Measurements from ENCODE around the gene ARHGAP42. TPM values are rescaled to one million over a fixed set of nuclear protein-coding genes. Genes with fewer than 3 reads are reported as not detected.

ARHGAP42 gene
- total and polyA plus RNA-seq, 11 donors = 3.8 to 12.4 (median 8.6) TPM

DNA sequence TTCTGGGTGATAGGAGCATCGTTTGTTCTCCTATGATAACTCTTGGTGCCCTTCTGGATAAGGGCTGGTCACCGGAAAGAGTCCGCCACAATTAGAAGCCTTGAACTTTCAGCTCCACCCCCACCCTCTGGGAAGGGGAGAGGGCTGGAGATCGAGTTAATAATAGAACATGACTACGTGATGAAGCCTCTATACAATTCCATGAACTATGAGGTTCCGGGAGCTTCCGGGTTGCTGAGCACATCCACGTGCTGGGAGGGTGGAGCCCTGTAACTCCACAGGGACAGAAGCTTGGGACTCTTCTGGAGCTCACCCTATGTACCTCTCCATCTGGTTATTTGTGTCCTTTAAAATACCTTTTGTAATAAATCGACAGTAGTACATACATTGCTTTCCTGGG lies 40.3 kb downstream of the ARHGAP42 start:
- Histone ChIP-seq H3K27ac (peak overlapping the region in 11 of 12 donors; percentile 29 to 75 (median 58)), H3K36me3 (no peaks in the 10 kb centered on the region), H3K4me1 (peaks cover 0 to 61% (median 21%) of the 10 kb centered on the region in 12 donors), H3K27me3 (no peaks in the 10 kb centered on the region), H3K4me3 (peak overlapping the region in 1 of 12 donors; percentile 2), H3K9me3 (no peaks in the 10 kb centered on the region)
- ATAC-seq (peak; percentile 96 to 99 (median 98)), DNase-seq (peak in 4 of 5 donors; percentile 70 to 80 (median 76))
- TF ChIP-seq POLR2A (IDR thresholded peaks at IDR 0.05) (no peak), CTCF (IDR thresholded peaks at IDR 0.05) (no peak)
- 14 to 26% (median 24%) methylated on average over 9 of the region's 9 CpGs for WGBS, 4 donors
- intact Hi-C loops (cut with DNase I) = loop anchor here in 1 of 10 donors (10.0 kb wide), 1 partner anchor 57 kb away; no protein-coding TSS in a partner anchor

DNA sequence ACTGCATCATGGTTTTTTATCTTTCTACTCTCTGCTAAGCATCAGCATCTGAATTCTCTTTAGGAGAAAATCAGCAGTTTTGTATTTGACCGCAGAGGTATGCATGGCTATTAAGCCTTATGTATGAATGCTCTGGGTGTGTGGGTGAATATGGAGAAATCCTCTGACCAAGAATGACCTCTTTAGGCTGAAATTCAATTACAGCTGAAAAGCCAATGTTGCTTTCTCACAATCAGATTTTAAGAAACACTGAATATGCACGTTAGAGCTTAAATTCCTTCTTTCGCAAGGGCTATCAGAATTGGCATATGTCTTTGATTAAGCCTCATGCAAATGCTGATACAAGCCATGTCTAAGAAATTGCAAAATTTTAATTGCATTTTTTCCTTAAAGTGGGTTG lies 43.2 kb downstream of the ARHGAP42 start:
- H3K27me3 ChIP-seq = no peaks in the 10 kb centered on the region
- TF ChIP-seq POLR2A (IDR thresholded peaks at IDR 0.05) = no peak
- no peak for TF ChIP-seq CTCF (IDR thresholded peaks at IDR 0.05)
- ATAC-seq (no peak), DNase-seq (no peak)
- H3K9me3 ChIP-seq = no peaks in the 10 kb centered on the region
- H3K4me1 ChIP-seq = peaks cover 0 to 65% (median 21%) of the 10 kb centered on the region in 12 donors
- intact Hi-C loops (cut with DNase I) = no loop called here
- H3K4me3 ChIP-seq = no peak overlapping the region
- 73 to 83% (median 78%) methylated on average over 3 of the region's 3 CpGs for WGBS, 4 donors
- H3K36me3 ChIP-seq = no peaks in the 10 kb centered on the region
- H3K27ac ChIP-seq = no peak overlapping the region

DNA sequence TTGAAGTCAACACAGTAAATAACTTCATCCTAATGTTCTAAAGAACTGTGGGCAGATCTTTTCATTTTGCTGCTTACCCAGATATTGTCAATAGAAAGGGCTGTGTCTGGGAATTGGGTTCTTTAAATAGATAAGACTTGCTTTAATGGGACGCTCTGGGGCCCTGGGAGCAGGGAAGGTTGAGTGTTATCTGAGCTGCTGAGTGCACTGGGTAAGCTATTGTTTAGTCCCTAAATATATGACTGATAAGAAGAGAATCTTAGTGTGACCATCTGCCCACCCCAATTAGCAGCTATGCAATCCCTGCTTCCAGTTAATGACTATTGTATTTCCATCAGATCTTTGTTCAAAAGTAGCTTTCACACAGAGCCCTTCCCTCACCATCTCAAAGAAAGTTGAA lies 44.4 kb downstream of the ARHGAP42 start:
- ATAC-seq (peak in 2 of 4 donors; percentile 35 to 55), DNase-seq (no peak)
- TF ChIP-seq POLR2A (IDR thresholded peaks at IDR 0.05) = no peak
- no peak for TF ChIP-seq CTCF (IDR thresholded peaks at IDR 0.05)
- H3K4me1 ChIP-seq = peaks cover 0 to 69% (median 24%) of the 10 kb centered on the region in 12 donors
- H3K9me3 ChIP-seq = no peaks in the 10 kb centered on the region
- intact Hi-C loops (cut with DNase I) = no loop called here
- no peaks in the 10 kb centered on the region for H3K36me3 ChIP-seq
- no peak overlapping the region for H3K4me3 ChIP-seq
- no peaks in the 10 kb centered on the region for H3K27me3 ChIP-seq
- peak overlapping the region in 6 of 12 donors; percentile 3 to 57 (median 22) for H3K27ac ChIP-seq
- 30 to 48% (median 38%) methylated on average over 1 of the region's 1 CpG for WGBS, 4 donors

DNA sequence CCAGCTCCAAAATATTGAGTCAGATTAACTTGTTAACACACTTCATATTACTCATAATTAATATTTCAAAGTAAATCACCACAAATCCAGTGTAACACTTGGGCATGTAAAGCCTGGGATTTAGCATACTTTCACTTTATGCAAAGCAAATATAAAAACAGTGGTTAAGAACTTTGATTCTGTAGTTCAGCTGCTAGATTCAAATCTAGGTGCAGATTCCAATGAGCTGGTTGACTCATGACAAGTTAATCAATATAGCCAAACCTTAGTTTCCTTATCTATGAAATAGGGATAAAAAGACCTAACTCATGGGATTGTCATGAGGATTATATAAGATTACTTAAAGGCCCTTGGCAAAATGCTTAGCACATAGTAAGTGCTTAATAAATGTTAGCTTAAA lies 45.9 kb downstream of the ARHGAP42 start:
- Histone ChIP-seq H3K4me1 (peaks cover 0 to 57% (median 13%) of the 10 kb centered on the region in 12 donors), H3K36me3 (no peaks in the 10 kb centered on the region), H3K27me3 (no peaks in the 10 kb centered on the region), H3K27ac (no peak overlapping the region), H3K4me3 (no peak overlapping the region), H3K9me3 (peaks cover 0 to 6% (median 0%) of the 10 kb centered on the region in 12 donors)
- no peak for ATAC-seq
- intact Hi-C loops (cut with DNase I) = no loop called here
- TF ChIP-seq CTCF (IDR thresholded peaks at IDR 0.05) (no peak), POLR2A (IDR thresholded peaks at IDR 0.05) (no peak)
- DNase-seq = no peak
